HG02763 (cell line): ENCODE data around the gene CNOT4.
"Not testable (repeated sequence)": the region's sequence is repeated elsewhere in the genome, so short reads cannot be mapped to it uniquely, and the experiment has no call there.

Experiments used
- ATAC-seq: cut with Tn5 transposase; IDR thresholded peaks from one replicate; pipeline ENCODE4 v1.9.1; 2021; ENCODE audit warnings: mild to moderate bottlenecking, moderate library complexity; ENCODE audit not compliant: unreplicated experiment

The CNOT4 gene

GRCh38 chr7:135369405-135369804 is 140.5 kb downstream of the CNOT4 start:
- ATAC-seq: no peak

GRCh38 chr7:135368416-135369186 is 141.3 kb downstream of the CNOT4 start:
- ATAC-seq: no peak

- no peak for ATAC-seq
Measured at GRCh38 chr7:135366843-135367508, 142.9 kb downstream of the CNOT4 start.

- no peak for ATAC-seq
Measured at GRCh38 chr7:135365721-135366120, 144.2 kb downstream of the CNOT4 start.

- no peak for ATAC-seq
Measured at GRCh38 chr7:135364206-135364605, 145.7 kb downstream of the CNOT4 start.

GRCh38 chr7:135362871-135363270 is 147.0 kb downstream of the CNOT4 start:
- no peak for ATAC-seq

- ATAC-seq: no peak
Measured at GRCh38 chr7:135361788-135362187, 148.1 kb downstream of the CNOT4 start.

GRCh38 chr7:135359615-135360014 is 150.3 kb downstream of the CNOT4 start:
- ATAC-seq: no peak

GRCh38 chr7:135355377-135356048 is 154.4 kb downstream of the CNOT4 start:
- no peak for ATAC-seq

- no peak for ATAC-seq
Measured at GRCh38 chr7:135353832-135354231, 156.1 kb downstream of the CNOT4 start.

GRCh38 chr7:135352285-135352684 is 157.6 kb downstream of the CNOT4 start:
- no peak for ATAC-seq

- ATAC-seq: not testable (repeated sequence)
Measured at GRCh38 chr7:135351070-135351469, 158.8 kb downstream of the CNOT4 start.

GRCh38 chr7:135349746-135350145 is 160.2 kb downstream of the CNOT4 start:
- ATAC-seq: no peak

- ATAC-seq: no peak
Measured at GRCh38 chr7:135348493-135348892, 161.4 kb downstream of the CNOT4 start.

GRCh38 chr7:135343361-135343760 is 166.5 kb downstream of the CNOT4 start:
- no peak for ATAC-seq

- no peak for ATAC-seq
Measured at GRCh38 chr7:135342887-135343286, 167.0 kb downstream of the CNOT4 start.

GRCh38 chr7:135341049-135341448 is 168.9 kb downstream of the CNOT4 start:
- ATAC-seq: no peak

- no peak for ATAC-seq
Measured at GRCh38 chr7:135337977-135338550, 171.8 kb downstream of the CNOT4 start.

- ATAC-seq: no peak
Measured at GRCh38 chr7:135337506-135337905, 172.4 kb downstream of the CNOT4 start.

GRCh38 chr7:135335628-135336139 is 174.2 kb downstream of the CNOT4 start:
- ATAC-seq: no peak

- no peak for ATAC-seq
Measured at GRCh38 chr7:135334830-135335543, 174.9 kb downstream of the CNOT4 start.
